ENCODE measurements around the gene DENND1B.
"Not testable (repeated sequence)": the region's sequence is repeated elsewhere in the genome, so short reads cannot be mapped to it uniquely, and the experiment has no call there.

DENND1B gene

GRCh38 chr1:197737916-197738315 is 37.4 kb downstream of the DENND1B start:
- no peak for ATAC-seq
- Mint-ChIP-seq H3K36me3 (no peaks in the 10 kb centered on the region), H3K4me3 (no peak overlapping the region), H3K4me1 (peaks cover 35% of the 10 kb centered on the region), H3K9me3 (no peaks in the 10 kb centered on the region), H3K27ac (no peak overlapping the region)
- DNase-seq (ENCODE audit: low spot score in 2 of 2) = no peak

DNA sequence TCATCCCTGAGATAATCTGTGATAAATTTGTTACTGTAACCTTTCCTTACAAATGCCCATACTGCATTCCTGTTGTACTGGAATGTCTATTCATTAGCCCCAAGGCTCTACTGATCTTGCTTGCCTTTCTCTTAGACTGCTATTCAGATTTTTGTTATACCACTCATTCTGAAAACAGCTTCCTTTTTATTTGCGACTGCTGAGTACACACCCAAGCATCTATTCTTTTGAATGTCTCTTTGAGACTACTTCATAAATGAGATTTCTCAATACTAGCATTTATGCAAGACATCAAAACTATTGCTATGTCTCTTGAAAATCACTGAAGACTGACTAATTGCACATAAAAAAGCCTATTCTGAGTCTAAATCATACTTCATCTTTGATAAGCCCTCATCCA is 38.6 kb downstream of the DENND1B start:
- Mint-ChIP-seq H3K36me3 (no peaks in the 10 kb centered on the region), H3K27ac (no peak overlapping the region), H3K9me3 (no peaks in the 10 kb centered on the region), H3K4me1 (peaks cover 44% of the 10 kb centered on the region), H3K4me3 (no peak overlapping the region)
- ATAC-seq (no peak), DNase-seq (ENCODE audit: low spot score in 2 of 2) (no peak)

DNA sequence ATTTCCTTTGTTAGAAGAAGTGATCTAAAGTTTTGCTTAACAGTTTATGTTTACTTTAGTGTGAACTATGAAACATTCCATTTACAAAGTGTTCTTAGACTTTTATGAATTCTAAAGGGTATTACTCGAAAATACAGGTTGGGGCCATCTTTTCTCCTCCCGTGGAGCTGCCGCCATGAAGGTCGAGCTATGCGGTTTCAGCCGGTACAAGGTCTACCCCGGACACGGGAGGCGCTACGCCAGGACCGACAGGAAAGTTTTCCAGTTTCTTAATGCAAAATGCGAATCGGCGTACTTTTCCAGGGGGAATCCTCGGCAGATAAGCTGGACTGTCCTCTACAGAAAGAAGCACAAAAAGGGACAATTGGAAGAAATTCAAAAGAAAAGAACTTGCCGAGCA is 39.8 kb downstream of the DENND1B start:
- no peaks in the 10 kb centered on the region for H3K36me3 Mint-ChIP-seq
- H3K4me3 Mint-ChIP-seq = no peak overlapping the region
- H3K9me3 Mint-ChIP-seq = no peaks in the 10 kb centered on the region
- peaks cover 44% of the 10 kb centered on the region for H3K4me1 Mint-ChIP-seq
- H3K27ac Mint-ChIP-seq = no peak overlapping the region
- no peak for ATAC-seq
- DNase-seq (ENCODE audit: low spot score in 2 of 2) = no peak

- no peaks in the 10 kb centered on the region for H3K36me3 Mint-ChIP-seq
- no peak for ATAC-seq
Measured at GRCh38 chr1:197733324-197733723, 42.0 kb downstream of the DENND1B start.

DNA sequence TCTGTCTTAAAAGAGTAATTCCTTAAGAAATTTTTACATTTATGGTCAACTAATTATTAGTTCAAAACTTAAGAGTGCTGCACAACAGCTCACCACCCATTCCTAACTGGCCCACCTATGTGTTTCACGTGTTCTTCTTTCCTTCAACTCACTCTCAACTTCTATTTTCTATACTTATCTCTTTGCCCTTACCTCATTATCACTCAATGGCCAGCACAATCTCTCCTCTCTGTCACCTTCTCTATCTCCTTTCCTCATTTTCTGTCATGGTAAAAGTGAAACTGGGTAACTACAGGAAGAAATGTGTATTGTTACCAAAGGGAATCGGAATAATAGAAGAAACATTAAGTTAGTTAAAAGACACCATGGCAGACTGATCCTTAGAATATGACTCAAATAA is 43.1 kb downstream of the DENND1B start:
- no peak for DNase-seq (ENCODE audit: low spot score in 2 of 2)
- no peak for ATAC-seq
- H3K4me3 Mint-ChIP-seq = no peak overlapping the region
- peaks cover 6% of the 10 kb centered on the region for H3K9me3 Mint-ChIP-seq
- no peak overlapping the region for H3K27ac Mint-ChIP-seq
- H3K36me3 Mint-ChIP-seq = no peaks in the 10 kb centered on the region
- peaks cover 27% of the 10 kb centered on the region for H3K4me1 Mint-ChIP-seq

More at GRCh38 chr1:197733324-197733723, 42.0 kb downstream of the DENND1B start:
- H3K9me3 Mint-ChIP-seq = peaks cover 6% of the 10 kb centered on the region
- no peak overlapping the region for H3K27ac Mint-ChIP-seq
- H3K4me3 Mint-ChIP-seq = no peak overlapping the region
- no peak for DNase-seq (ENCODE audit: low spot score in 2 of 2)
- peaks cover 32% of the 10 kb centered on the region for H3K4me1 Mint-ChIP-seq

- H3K27ac Mint-ChIP-seq = no peak overlapping the region
- ATAC-seq (no peak), DNase-seq (ENCODE audit: low spot score in 2 of 2) (no peak)
- peaks cover 7% of the 10 kb centered on the region for H3K9me3 Mint-ChIP-seq
- H3K4me1 Mint-ChIP-seq = peaks cover 20% of the 10 kb centered on the region
- H3K36me3 Mint-ChIP-seq = no peaks in the 10 kb centered on the region
- H3K4me3 Mint-ChIP-seq = no peak overlapping the region
Measured at GRCh38 chr1:197731449-197731848, 43.8 kb downstream of the DENND1B start.

DNA sequence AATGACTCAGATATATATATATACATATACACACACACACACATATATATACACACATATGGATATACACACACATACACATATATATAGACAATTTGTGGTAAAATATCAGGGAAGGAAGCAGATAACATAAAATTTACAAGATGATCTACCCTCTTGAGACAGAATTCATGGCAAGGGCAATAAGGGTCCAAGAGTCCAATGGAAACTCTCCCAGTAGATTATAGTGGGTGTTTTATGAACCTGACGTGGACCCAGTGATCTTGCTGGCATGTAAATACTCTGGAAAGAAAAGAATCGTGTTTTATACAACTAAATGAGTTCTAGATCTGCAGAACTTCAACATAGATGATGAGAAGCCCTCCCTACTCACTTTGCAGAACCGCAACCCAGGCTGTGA is 49.3 kb downstream of the DENND1B start:
- Mint-ChIP-seq H3K36me3 (no peaks in the 10 kb centered on the region), H3K27ac (no peak overlapping the region), H3K9me3 (peaks cover 20% of the 10 kb centered on the region), H3K4me1 (peaks cover 10% of the 10 kb centered on the region), H3K4me3 (no peak overlapping the region)
- no peak for DNase-seq (ENCODE audit: low spot score in 2 of 2)
- ATAC-seq = no peak

DNA sequence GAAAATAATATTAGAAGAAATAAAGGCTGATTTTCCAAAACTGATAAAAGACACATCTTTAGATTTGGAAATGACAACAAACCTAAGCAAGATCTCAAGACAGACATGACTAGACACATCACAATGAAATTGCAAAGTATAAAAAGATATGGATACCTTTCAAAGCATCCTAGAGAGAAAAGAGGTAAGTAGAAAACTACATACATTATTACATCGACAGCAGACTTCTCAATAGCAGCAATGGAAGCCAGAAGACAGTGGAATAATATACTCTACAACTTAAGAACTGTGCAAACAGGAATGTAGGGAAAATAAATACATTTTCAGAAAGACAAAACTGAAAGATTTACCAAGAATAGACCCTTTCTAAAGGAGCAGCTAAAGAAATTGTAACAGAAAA is 50.2 kb downstream of the DENND1B start:
- DNase-seq (ENCODE audit: low spot score in 2 of 2) = no peak
- no peak overlapping the region for H3K27ac Mint-ChIP-seq
- no peak for ATAC-seq

DNA sequence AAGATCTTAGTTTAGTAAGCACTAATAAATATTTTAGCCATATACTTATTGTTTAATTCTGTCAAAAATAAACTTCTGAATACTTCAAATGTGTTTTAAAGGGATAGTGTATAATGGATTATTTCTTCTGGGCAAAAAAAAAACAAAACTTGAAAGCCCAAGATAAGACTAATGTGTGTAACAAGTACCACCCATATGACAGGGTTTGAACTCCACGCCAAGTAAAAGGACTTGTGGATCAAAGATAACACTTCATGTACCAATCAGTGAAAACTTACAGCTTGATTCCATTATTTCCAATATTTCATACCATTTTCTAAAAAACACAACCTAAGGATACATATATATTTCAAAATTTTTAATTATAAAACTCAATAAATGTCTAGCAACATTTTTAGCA is 59.5 kb downstream of the DENND1B start:
- Mint-ChIP-seq H3K9me3 (no peaks in the 10 kb centered on the region), H3K27ac (no peak overlapping the region), H3K4me3 (no peak overlapping the region), H3K4me1 (peaks cover 9% of the 10 kb centered on the region), H3K36me3 (no peaks in the 10 kb centered on the region)
- DNase-seq (ENCODE audit: low spot score in 2 of 2) = no peak
- ATAC-seq = no peak

More for the DNA sequence above, 50.2 kb downstream of the DENND1B start:
- no peak overlapping the region for H3K4me3 Mint-ChIP-seq
- H3K36me3 Mint-ChIP-seq = no peaks in the 10 kb centered on the region
- H3K4me1 Mint-ChIP-seq = peaks cover 10% of the 10 kb centered on the region
- H3K9me3 Mint-ChIP-seq = peaks cover 20% of the 10 kb centered on the region

DNA sequence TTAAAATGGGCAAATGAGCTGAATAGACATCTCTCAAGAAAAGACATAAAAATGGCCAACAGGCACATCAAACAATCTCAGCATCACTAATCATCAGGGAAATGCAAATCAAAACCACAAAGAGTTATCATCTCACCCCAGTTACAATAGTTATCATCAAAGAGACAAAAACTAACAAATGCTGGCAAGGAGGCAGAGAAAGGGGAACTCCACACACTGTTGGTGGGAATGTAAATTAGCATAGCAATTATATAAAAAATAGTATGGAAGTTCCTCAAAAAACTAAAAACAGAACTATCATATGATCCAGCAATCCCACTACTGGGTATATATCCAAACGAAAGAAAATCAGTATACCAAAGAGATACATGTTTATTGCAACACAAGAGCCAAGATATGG is 68.7 kb downstream of the DENND1B start:
- Mint-ChIP-seq H3K27ac (no peak overlapping the region), H3K4me1 (peaks cover 17% of the 10 kb centered on the region), H3K4me3 (no peak overlapping the region), H3K36me3 (no peaks in the 10 kb centered on the region), H3K9me3 (peaks cover 4% of the 10 kb centered on the region)
- ATAC-seq (no peak), DNase-seq (ENCODE audit: low spot score in 2 of 2) (no peak)

GRCh38 chr1:197705941-197706340 is 69.3 kb downstream of the DENND1B start:
- no peak for ATAC-seq
- DNase-seq (ENCODE audit: low spot score in 2 of 2) = no peak
- H3K4me3 Mint-ChIP-seq = no peak overlapping the region
- H3K36me3 Mint-ChIP-seq = no peaks in the 10 kb centered on the region
- H3K9me3 Mint-ChIP-seq = peaks cover 4% of the 10 kb centered on the region
- peaks cover 18% of the 10 kb centered on the region for H3K4me1 Mint-ChIP-seq
- H3K27ac Mint-ChIP-seq = no peak overlapping the region

DNA sequence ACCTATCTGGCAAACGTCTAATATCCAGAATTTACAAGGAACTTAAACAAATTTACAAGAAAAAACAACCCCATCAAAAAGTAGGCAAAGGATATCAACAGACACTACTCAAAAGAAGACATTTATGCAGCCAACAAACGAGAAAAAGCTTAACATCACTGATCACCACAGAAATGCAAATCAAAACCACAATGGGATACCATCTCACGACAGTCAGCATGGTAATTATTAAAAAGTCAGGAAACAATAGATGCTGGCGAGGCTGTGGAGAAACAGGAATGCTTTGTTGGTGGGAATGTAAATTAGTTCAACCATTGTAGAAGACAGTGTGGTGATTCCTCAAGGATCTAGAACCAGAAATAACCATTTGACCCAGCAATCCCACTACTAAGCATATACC is 74.6 kb downstream of the DENND1B start:
- peaks cover 41% of the 10 kb centered on the region for H3K4me1 Mint-ChIP-seq
- not testable (repeated sequence) for H3K9me3 Mint-ChIP-seq; DNase-seq (ENCODE audit: low spot score in 2 of 2); H3K4me3 Mint-ChIP-seq; H3K27ac Mint-ChIP-seq; ATAC-seq; H3K36me3 Mint-ChIP-seq

DNA sequence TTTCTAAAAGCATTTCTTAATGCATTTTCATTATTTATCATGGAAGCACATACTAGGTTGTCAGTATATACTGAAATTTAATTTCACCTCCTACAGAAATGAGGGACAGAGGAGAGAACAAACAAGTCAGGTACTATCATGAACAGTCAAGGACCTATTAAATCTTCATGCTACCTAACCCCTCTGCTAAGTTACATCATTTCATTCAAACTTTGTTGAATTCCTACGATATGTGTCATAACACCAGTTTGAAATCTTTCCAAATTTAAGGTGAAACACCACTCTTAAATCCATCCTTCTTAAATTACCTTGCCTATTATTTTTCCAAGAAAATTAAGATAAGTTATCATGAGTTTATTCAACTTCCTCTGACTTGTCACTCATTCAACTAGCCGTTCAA is 78.9 kb downstream of the DENND1B start:
- Mint-ChIP-seq H3K27ac (no peak overlapping the region), H3K4me1 (peaks cover 36% of the 10 kb centered on the region), H3K4me3 (no peak overlapping the region), H3K9me3 (no peaks in the 10 kb centered on the region), H3K36me3 (no peaks in the 10 kb centered on the region)
- no peak for ATAC-seq
- DNase-seq (ENCODE audit: low spot score in 2 of 2) = no peak

DNA sequence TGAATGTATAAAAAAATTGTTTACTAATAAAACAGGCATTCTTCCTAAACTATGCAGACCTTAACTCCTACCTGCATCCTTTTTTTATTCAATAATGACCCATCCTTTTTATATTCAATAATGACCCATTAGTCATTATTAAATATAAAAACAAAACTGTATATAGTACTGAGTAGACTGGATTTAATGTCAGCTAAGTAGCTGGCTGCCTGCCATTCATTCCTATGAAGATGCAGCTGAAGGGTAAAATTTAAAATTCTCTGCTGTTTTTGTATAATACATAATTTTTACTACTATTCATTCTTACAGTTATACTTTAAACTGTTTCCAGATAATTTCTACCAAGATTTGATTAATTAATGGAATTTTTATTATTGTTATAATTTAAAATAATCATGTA is 79.3 kb downstream of the DENND1B start:
- peaks cover 36% of the 10 kb centered on the region for H3K4me1 Mint-ChIP-seq
- H3K27ac Mint-ChIP-seq = no peak overlapping the region
- DNase-seq (ENCODE audit: low spot score in 2 of 2) (no peak), ATAC-seq (no peak)
- no peak overlapping the region for H3K4me3 Mint-ChIP-seq
- no peaks in the 10 kb centered on the region for H3K9me3 Mint-ChIP-seq
- no peaks in the 10 kb centered on the region for H3K36me3 Mint-ChIP-seq

GRCh38 chr1:197692965-197693364 is 82.3 kb downstream of the DENND1B start:
- Mint-ChIP-seq H3K4me3 (no peak overlapping the region), H3K36me3 (no peaks in the 10 kb centered on the region), H3K27ac (no peak overlapping the region), H3K4me1 (peaks cover 9% of the 10 kb centered on the region), H3K9me3 (peaks cover 6% of the 10 kb centered on the region)
- DNase-seq (ENCODE audit: low spot score in 2 of 2) (no peak), ATAC-seq (no peak)

DNA sequence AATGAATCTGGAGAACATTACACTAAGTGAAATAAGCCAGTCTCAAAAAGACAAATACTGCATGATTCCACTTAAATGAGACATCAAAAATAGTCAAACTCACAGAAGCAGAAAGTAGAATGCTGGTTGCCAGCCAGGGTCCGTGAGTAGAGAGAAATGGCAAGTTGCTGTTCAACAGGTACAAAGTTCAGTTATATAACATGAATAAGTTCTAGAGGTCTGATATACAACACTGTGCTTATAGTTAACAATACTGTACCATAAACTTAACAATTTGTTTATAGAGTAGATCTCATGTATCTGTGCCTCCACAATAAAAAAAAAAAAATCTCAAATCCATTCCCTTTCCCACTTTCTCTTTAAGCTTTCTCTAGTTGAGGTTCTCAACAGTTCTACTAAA is 83.5 kb downstream of the DENND1B start:
- Mint-ChIP-seq H3K4me3 (no peak overlapping the region), H3K27ac (no peak overlapping the region), H3K36me3 (no peaks in the 10 kb centered on the region), H3K4me1 (peaks cover 1% of the 10 kb centered on the region), H3K9me3 (peaks cover 8% of the 10 kb centered on the region)
- DNase-seq (ENCODE audit: low spot score in 2 of 2) (no peak), ATAC-seq (no peak)

GRCh38 chr1:197690074-197690473 is 85.2 kb downstream of the DENND1B start:
- H3K36me3 Mint-ChIP-seq = no peaks in the 10 kb centered on the region
- no peak for DNase-seq (ENCODE audit: low spot score in 2 of 2)
- no peak for ATAC-seq
- H3K4me3 Mint-ChIP-seq = no peak overlapping the region
- peaks cover 8% of the 10 kb centered on the region for H3K9me3 Mint-ChIP-seq
- peaks cover 7% of the 10 kb centered on the region for H3K4me1 Mint-ChIP-seq
- no peak overlapping the region for H3K27ac Mint-ChIP-seq

Measured in stimulated activated effector memory CD8-positive, alpha-beta T cell treated with anti-CD3 and anti-CD28 coated beads, Interleukin-12 subunit alpha, Interleukin-12 subunit beta, amount 100 ng/mL, for 72 hours (primary cell).